HG02571 (cell line): ENCODE measurements around the gene SEC63.
"Not testable (repeated sequence)": the region's sequence is repeated elsewhere in the genome, so short reads cannot be mapped to it uniquely, and the experiment has no call there.

Source experiments
- ATAC-seq: cut with Tn5 transposase; IDR thresholded peaks from one replicate; pipeline ENCODE4 v1.9.1; 2021; ENCODE audit warnings: mild to moderate bottlenecking, moderate library complexity; ENCODE audit not compliant: unreplicated experiment

The SEC63 gene

GRCh38 chr6:107932580-107932979 lies 25.4 kb downstream of the SEC63 start:
- no peak for ATAC-seq

- ATAC-seq, result no peak
These were observed 26.1 kb downstream of the SEC63 start for GRCh38 chr6:107931894-107932293.

GRCh38 chr6:107928984-107929383 lies 29.0 kb downstream of the SEC63 start:
- no peak for ATAC-seq

- ATAC-seq, result not testable (repeated sequence)
These were observed 31.1 kb downstream of the SEC63 start for GRCh38 chr6:107926697-107927544.

- no peak for ATAC-seq
These were observed 40.3 kb downstream of the SEC63 start for GRCh38 chr6:107917451-107918375.

- not testable (repeated sequence) for ATAC-seq
These were observed 41.0 kb downstream of the SEC63 start for GRCh38 chr6:107916961-107917360.

GRCh38 chr6:107911692-107912091 lies 46.3 kb downstream of the SEC63 start:
- ATAC-seq, result no peak

GRCh38 chr6:107894809-107895396 lies 63.1 kb downstream of the SEC63 start:
- no peak for ATAC-seq

GRCh38 chr6:107890431-107890830 lies 67.6 kb downstream of the SEC63 start:
- ATAC-seq, result not testable (repeated sequence)

- not testable (repeated sequence) for ATAC-seq
These were observed 72.1 kb downstream of the SEC63 start for GRCh38 chr6:107885950-107886349.

GRCh38 chr6:107879941-107880340 lies 78.1 kb downstream of the SEC63 start:
- no peak for ATAC-seq

- ATAC-seq, result no peak
These were observed 80.0 kb downstream of the SEC63 start for GRCh38 chr6:107877968-107878367.

GRCh38 chr6:107871976-107872375 lies 86.0 kb downstream of the SEC63 start:
- ATAC-seq, result no peak

- ATAC-seq, result not testable (repeated sequence)
These were observed 86.5 kb downstream of the SEC63 start for GRCh38 chr6:107871512-107871911.

GRCh38 chr6:107871016-107871415 lies 87.0 kb downstream of the SEC63 start:
- no peak for ATAC-seq

- no peak for ATAC-seq
These were observed 87.6 kb downstream of the SEC63 start for GRCh38 chr6:107870381-107870780.

GRCh38 chr6:107869871-107870270 lies 88.1 kb downstream of the SEC63 start:
- ATAC-seq, result no peak

GRCh38 chr6:107868867-107869611 lies 89.0 kb downstream of the SEC63 start:
- ATAC-seq, result no peak

GRCh38 chr6:107867302-107867615 lies 90.7 kb downstream of the SEC63 start:
- no peak for ATAC-seq

- ATAC-seq, result no peak
These were observed 91.3 kb downstream of the SEC63 start for GRCh38 chr6:107866606-107867301.
